ENCODE data around the gene TINCR. TPM values are rescaled to one million over a fixed set of nuclear protein-coding genes. Genes with fewer than 3 reads are reported as not detected.

TINCR gene
- total and polyA plus RNA-seq, 12 donors = 0.07 to 0.68 (median 0.25) TPM; not detected in 4

GRCh38 chr19:5605362-5605761, 37.6 kb upstream of the TINCR start:
- no peak overlapping the region for H3K4me3 ChIP-seq
- H3K27ac ChIP-seq = no peak overlapping the region
- intact Hi-C loops (cut with DNase I) = no loop called here
- no peaks in the 10 kb centered on the region for H3K9me3 ChIP-seq
- H3K27me3 ChIP-seq = no peaks in the 10 kb centered on the region
- ATAC-seq = no peak
- peaks cover 0 to 7% (median under 1%) of the 10 kb centered on the region in 9 donors for H3K4me1 ChIP-seq
- H3K36me3 ChIP-seq = peaks cover 3 to 100% (median 77%) of the 10 kb centered on the region in 9 donors
- no peak for DNase-seq
- TF ChIP-seq CTCF (IDR thresholded peaks at IDR 0.05) = no peak
- WGBS, 2 donors = 70 to 83% methylated on average over 3 of the region's 3 CpGs

GRCh38 chr19:5603626-5604025, 35.9 kb upstream of the TINCR start:
- 90% methylated on average over 5 of the region's 5 CpGs for WGBS, 2 donors
- no peak overlapping the region for H3K4me3 ChIP-seq

GRCh38 chr19:5600797-5601196, 33.0 kb upstream of the TINCR start:
- Histone ChIP-seq H3K9me3 (no peaks in the 10 kb centered on the region), H3K27ac (no peak overlapping the region), H3K27me3 (no peaks in the 10 kb centered on the region), H3K36me3 (peaks cover 10 to 100% (median 88%) of the 10 kb centered on the region in 9 donors), H3K4me1 (peaks cover 0 to 4% (median 0%) of the 10 kb centered on the region in 9 donors), H3K4me3 (no peak overlapping the region)
- intact Hi-C loops (cut with DNase I) = no loop called here
- WGBS, 2 donors = 89 to 92% methylated on average over 8 of the region's 8 CpGs
- no peak for TF ChIP-seq CTCF (IDR thresholded peaks at IDR 0.05)
- ATAC-seq (no peak), DNase-seq (no peak)

More at GRCh38 chr19:5603626-5604025, 35.9 kb upstream of the TINCR start:
- DNase-seq (no peak), ATAC-seq (no peak)
- no peak overlapping the region for H3K27ac ChIP-seq
- no peaks in the 10 kb centered on the region for H3K9me3 ChIP-seq
- peaks cover 0 to 100% (median 81%) of the 10 kb centered on the region in 9 donors for H3K36me3 ChIP-seq
- peaks cover 0 to 11% (median 4%) of the 10 kb centered on the region in 9 donors for H3K4me1 ChIP-seq
- intact Hi-C loops (cut with DNase I) = no loop called here
- TF ChIP-seq CTCF (IDR thresholded peaks at IDR 0.05) = no peak
- no peaks in the 10 kb centered on the region for H3K27me3 ChIP-seq

GRCh38 chr19:5595745-5596144, 28.0 kb upstream of the TINCR start:
- no peaks in the 10 kb centered on the region for H3K9me3 ChIP-seq
- H3K27me3 ChIP-seq = no peaks in the 10 kb centered on the region
- peaks cover 19 to 100% (median 98%) of the 10 kb centered on the region in 9 donors for H3K36me3 ChIP-seq
- no peak for ATAC-seq
- no peak overlapping the region for H3K27ac ChIP-seq
- H3K4me3 ChIP-seq = no peak overlapping the region
- 95 to 96% methylated on average over 9 of the region's 9 CpGs for WGBS, 2 donors
- no peak for DNase-seq
- TF ChIP-seq CTCF (IDR thresholded peaks at IDR 0.05) = no peak
- peaks cover 0 to 4% (median 0%) of the 10 kb centered on the region in 9 donors for H3K4me1 ChIP-seq
- intact Hi-C loops (cut with DNase I) = no loop called here
